HepG2 (cell line): ENCODE measurements around the gene RHBDD3. TPM values are rescaled to one million over a fixed set of nuclear protein-coding genes. Genes with fewer than 3 reads are reported as not detected.
A peak's percentile ranks its signal among the peaks of the same experiment; 100 is the strongest.

ENCODE experiments used
- ATAC-seq: fragments of 200-7000 bp; cut with Tn5 transposase; 3 replicates; pipeline ENCODE4 v1.9.1; 2020; ENCODE audit warnings: mild to moderate bottlenecking, moderate library complexity
- BruUV-seq: library from RNA; stranded (reverse); fragments of 400-500 nt; replicated peaks from 2 replicates; lab custom pipeline; 2021; lab: Mats Ljungman, UMichigan
- CTCF ChIA-PET: fragments of 300-600 bp; formaldehyde crosslinking; extraction: SDS; loops from one replicate; lab custom pipeline; 2021; ENCODE audit warnings: low total read pairs, inconsistent platforms, low intra/inter-chr PET ratio; lab: Yijun Ruan, JAX
- POLR2A ChIA-PET: fragments of 350-600 bp; sonication (Branson Sonifier 250); formaldehyde crosslinking; loops from one replicate; lab custom pipeline; 2020; ENCODE audit warnings: antibody characterized with exemption, inconsistent platforms; lab: Yijun Ruan, JAX
- DNase-seq: peaks from one replicate; pipeline ENCODE4 v3.0.0-alpha.2; 2015; ENCODE audit warnings: low spot score
- FAIRE-seq: peaks from 3 replicates; lab custom pipeline; 2011; peaks lifted over from hg19 to GRCh38; lab: Jason Lieb, UNC
- H2AFZ ChIP-seq: one replicate; pipeline ENCODE4 v1.6.1; 2011; ENCODE audit warnings: low read length, inconsistent platforms
- H3K27ac ChIP-seq: fragments of 300-600 bp; 3 replicates; pipeline ENCODE4 v1.8.0; 2011; ENCODE audit warnings: mixed run types, mild to moderate bottlenecking, mixed read lengths, low read length, inconsistent platforms; ENCODE audit not compliant: insufficient read depth; ENCODE audit errors: extremely low read length
- H3K27me3 ChIP-seq, 2 experiments: fragments of 200-600 bp in 1 of 2; 2 replicates in 1 of 2; 3 replicates in 1 of 2; pipeline versions ENCODE4 v1.6.0 to v1.8.0; 2011; ENCODE audit warnings: low read length in 2 of 2, mild to moderate bottlenecking in 2 of 2, moderate library complexity in 2 of 2, inconsistent platforms in 1 of 2; ENCODE audit not compliant: insufficient read depth in 2 of 2, control insufficient read depth in 1 of 2
- H3K36me3 ChIP-seq, 2 experiments: fragments of 200-600 bp in 1 of 2; replicated peaks in 1 of 2; 2 replicates in 1 of 2; 3 replicates in 1 of 2; pipeline versions ENCODE4 v1.5.1 to v1.8.0; 2011; ENCODE audit warnings: low read length in 2 of 2, inconsistent platforms in 1 of 2; ENCODE audit not compliant: insufficient read depth in 2 of 2, control insufficient read depth in 1 of 2
- H3K4me1 ChIP-seq: 2 replicates; pipeline ENCODE4 v1.5.1; 2012; ENCODE audit warnings: low read length, inconsistent platforms; ENCODE audit not compliant: insufficient read depth
- H3K4me2 ChIP-seq: 2 replicates; pipeline ENCODE4 v1.6.0; 2011; ENCODE audit warnings: low read depth, low read length, inconsistent platforms
- H3K4me3 ChIP-seq, 3 experiments: fragments of 200-600 bp in 1 of 3; sonication (generic), shearing (Covaris generic) in 1 of 3; replicated peaks in 1 of 3; 2 replicates each; pipeline ENCODE4 v1.5.1; 2011 to 2016; ENCODE audit warnings: low read length in 3 of 3, inconsistent platforms in 2 of 3, low read depth in 2 of 3, mild to moderate bottlenecking in 2 of 3, control low read depth in 1 of 3, mixed read lengths in 1 of 3; ENCODE audit not compliant: insufficient read depth in 1 of 3
- H3K79me2 ChIP-seq: one replicate; pipeline ENCODE4 v1.6.1; 2011; ENCODE audit warnings: low read length, inconsistent platforms; ENCODE audit not compliant: insufficient read depth
- H3K9ac ChIP-seq: 2 replicates; pipeline ENCODE4 v1.6.0; 2011; ENCODE audit warnings: mild to moderate bottlenecking, low read depth, low read length, inconsistent platforms; ENCODE audit not compliant: insufficient read depth
- H3K9me3 ChIP-seq: 2 replicates; pipeline ENCODE4 v1.5.1; 2012; ENCODE audit warnings: mild to moderate bottlenecking, low read length
- H4K20me1 ChIP-seq: 2 replicates; pipeline ENCODE4 v1.6.0; 2011; ENCODE audit warnings: inconsistent platforms, mild to moderate bottlenecking, low read length, moderate library complexity; ENCODE audit not compliant: insufficient read depth
- ESRRA ChIP-seq: sonication (generic); formaldehyde crosslinking; IDR thresholded peaks from 2 replicates; pipeline ENCODE4 v1.5.1; 2020; ENCODE audit warnings: mild to moderate bottlenecking, low read depth, missing genetic modification reagents
- HOXA9 ChIP-seq: sonication (generic); formaldehyde crosslinking; IDR thresholded peaks from 2 replicates; pipeline ENCODE4 v1.8.1; 2022; ENCODE audit warnings: missing genetic modification reagents, mild to moderate bottlenecking, moderate library complexity, borderline replicate concordance
- ISL2 ChIP-seq: sonication (generic); formaldehyde crosslinking; IDR thresholded peaks from 2 replicates; pipeline ENCODE4 v1.5.0; 2020; ENCODE audit warnings: missing genetic modification reagents
- MEIS2 ChIP-seq: sonication (generic); formaldehyde crosslinking; IDR thresholded peaks from 2 replicates; pipeline ENCODE4 v1.9.0; 2021; ENCODE audit warnings: mild to moderate bottlenecking, missing genetic modification reagents
- MXD4 ChIP-seq: IDR thresholded peaks from 2 replicates; pipeline ENCODE4 v1.6.1; 2016; ENCODE audit warnings: mild to moderate bottlenecking, missing biosample characterization, missing genetic modification reagents
- NCOA5 ChIP-seq: sonication (generic); formaldehyde crosslinking; IDR thresholded peaks from 2 replicates; pipeline ENCODE4 v1.4.0; 2020; ENCODE audit warnings: missing genetic modification reagents
- PCBP2 ChIP-seq: fragments of 200-400 bp; formaldehyde crosslinking; optimal IDR thresholded peaks from 2 replicates; pipeline ENCODE3; 2018; ENCODE audit warnings: low read length, low read depth; ENCODE audit not compliant: poor library complexity, severe bottlenecking
- TMF1 ChIP-seq: sonication (generic); formaldehyde crosslinking; IDR thresholded peaks from 2 replicates; pipeline ENCODE4 v1.8.1; 2022; ENCODE audit warnings: low read depth, missing genetic modification reagents
- XBP1 ChIP-seq: sonication (generic); formaldehyde crosslinking; IDR thresholded peaks from 2 replicates; pipeline ENCODE4 v1.5.0; 2020; ENCODE audit warnings: missing genetic modification reagents
- ZBTB8A ChIP-seq: sonication (generic); formaldehyde crosslinking; IDR thresholded peaks from 2 replicates; pipeline ENCODE4 v1.4.0; 2020; ENCODE audit warnings: mild to moderate bottlenecking, low read depth, missing genetic modification reagents, borderline replicate concordance
- ZNF180 ChIP-seq: sonication (generic); formaldehyde crosslinking; IDR thresholded peaks from 2 replicates; pipeline ENCODE4 v1.4.0; 2020; ENCODE audit warnings: low read depth, missing genetic modification reagents, borderline replicate concordance
- ZNF468 ChIP-seq: sonication (generic); formaldehyde crosslinking; IDR thresholded peaks from 2 replicates; pipeline ENCODE4 v1.8.0; 2022; ENCODE audit warnings: mild to moderate bottlenecking, moderate library complexity, missing genetic modification reagents
- WGBS: methylation state at CpG from one replicate; pipeline ENCODE4 v1.1.6; 2017; ENCODE audit warnings: low lambda C conversion rate; 5-methylcytosine and 5-hydroxymethylcytosine counted together
- in situ Hi-C: cut with HindIII; loops from 2 replicates; pipeline ENCODE4 v1.10.0; 2017; ENCODE audit warnings: low pct_unique_long_range_greater_than_20kb; ENCODE audit not compliant: extremely low pct_ligation_motif_present
- intact Hi-C: fragments of 100-400 bp; cut with micrococcal nuclease; formaldehyde crosslinking; loops from one replicate; pipeline ENCODE4 v1.10.0; 2022; ENCODE audit not compliant: unreplicated experiment
- polyA plus RNA-seq, 8 experiments: library from polyadenylated mRNA; depleted of rRNA in 3 of 8; stranded (reverse) in 7 of 8; unstranded in 1 of 8; fragments of >200 nt; fragmentation: Illumina TruSeq in 4 of 8; extraction: Trizol in 4 of 8; gene quantifications; 2 replicates each; pipeline versions ENCODE4 v1.2.1 to v1.2.3, GENCODE V29; 2011 to 2016; ENCODE audit warnings: low read depth in 4 of 8, missing spikeins in 1 of 8, mixed read lengths in 1 of 8; ENCODE audit not compliant: insufficient read depth in 1 of 8
- total RNA-seq, 5 experiments: library from RNA; depleted of rRNA; stranded (reverse); fragments of >200 nt; fragmentation: Illumina TruSeq; extraction: Trizol; gene quantifications; 2 replicates each; pipeline ENCODE4 v1.2.3, GENCODE V29; 2016; ENCODE audit warnings: low read depth in 1 of 5
- TF ChIP-seq, protein P1 (sequence below): sonication (generic); formaldehyde crosslinking; IDR thresholded peaks from 2 replicates; pipeline ENCODE4 v1.8.1; 2023; ENCODE audit warnings: mild to moderate bottlenecking, missing genetic modification reagents
- TF ChIP-seq, protein P2 (sequence below): sonication (generic); formaldehyde crosslinking; IDR thresholded peaks from 2 replicates; pipeline ENCODE4 v1.5.1; 2020; ENCODE audit warnings: mild to moderate bottlenecking, missing genetic modification reagents, borderline replicate concordance
- TF ChIP-seq, protein P3 (sequence below): sonication (generic); formaldehyde crosslinking; IDR thresholded peaks from 2 replicates; pipeline ENCODE4 v1.5.0; 2020; ENCODE audit warnings: mild to moderate bottlenecking, missing genetic modification reagents
- TF ChIP-seq, protein P4 (sequence below): sonication (generic); formaldehyde crosslinking; IDR thresholded peaks from 2 replicates; pipeline ENCODE4 v1.8.1; 2023; ENCODE audit warnings: missing genetic modification reagents, mild to moderate bottlenecking, borderline replicate concordance

Gene RHBDD3
- total and polyA plus RNA-seq, 2 of the 13 experiments (the other 11 are each of a cell fraction or from before 2014, with no cell fraction given), result 12.1 to 26.7 TPM

DNA sequence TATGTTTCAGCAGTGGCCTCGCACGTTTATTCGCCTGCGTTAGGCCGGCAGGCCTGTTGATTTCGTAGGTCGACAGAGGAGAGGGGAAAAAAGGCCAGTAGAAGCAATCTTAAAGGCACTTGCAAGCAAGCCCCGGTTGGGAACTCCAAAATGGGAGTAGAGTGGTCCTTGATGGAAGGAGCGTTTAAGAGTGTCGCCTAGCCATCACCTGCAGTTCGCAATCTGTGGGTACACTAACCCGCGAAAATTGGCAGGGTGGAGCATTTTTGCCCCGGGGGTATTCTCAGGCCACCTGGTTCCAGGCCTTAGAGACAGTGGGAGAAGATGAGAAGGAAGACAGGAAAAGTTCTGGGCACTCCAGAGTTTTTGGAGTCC lies 1.4 kb upstream of the RHBDD3 start (continued):
- TF ChIP-seq, protein P1, sequence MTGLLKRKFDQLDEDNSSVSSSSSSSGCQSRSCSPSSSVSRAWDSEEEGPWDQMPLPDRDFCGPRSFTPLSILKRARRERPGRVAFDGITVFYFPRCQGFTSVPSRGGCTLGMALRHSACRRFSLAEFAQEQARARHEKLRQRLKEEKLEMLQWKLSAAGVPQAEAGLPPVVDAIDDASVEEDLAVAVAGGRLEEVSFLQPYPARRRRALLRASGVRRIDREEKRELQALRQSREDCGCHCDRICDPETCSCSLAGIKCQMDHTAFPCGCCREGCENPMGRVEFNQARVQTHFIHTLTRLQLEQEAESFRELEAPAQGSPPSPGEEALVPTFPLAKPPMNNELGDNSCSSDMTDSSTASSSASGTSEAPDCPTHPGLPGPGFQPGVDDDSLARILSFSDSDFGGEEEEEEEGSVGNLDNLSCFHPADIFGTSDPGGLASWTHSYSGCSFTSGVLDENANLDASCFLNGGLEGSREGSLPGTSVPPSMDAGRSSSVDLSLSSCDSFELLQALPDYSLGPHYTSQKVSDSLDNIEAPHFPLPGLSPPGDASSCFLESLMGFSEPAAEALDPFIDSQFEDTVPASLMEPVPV (CRISPR knock-in tag), result 0 out of 2 replicates have a peak, but pooled peaks have one; percentile 10

DNA sequence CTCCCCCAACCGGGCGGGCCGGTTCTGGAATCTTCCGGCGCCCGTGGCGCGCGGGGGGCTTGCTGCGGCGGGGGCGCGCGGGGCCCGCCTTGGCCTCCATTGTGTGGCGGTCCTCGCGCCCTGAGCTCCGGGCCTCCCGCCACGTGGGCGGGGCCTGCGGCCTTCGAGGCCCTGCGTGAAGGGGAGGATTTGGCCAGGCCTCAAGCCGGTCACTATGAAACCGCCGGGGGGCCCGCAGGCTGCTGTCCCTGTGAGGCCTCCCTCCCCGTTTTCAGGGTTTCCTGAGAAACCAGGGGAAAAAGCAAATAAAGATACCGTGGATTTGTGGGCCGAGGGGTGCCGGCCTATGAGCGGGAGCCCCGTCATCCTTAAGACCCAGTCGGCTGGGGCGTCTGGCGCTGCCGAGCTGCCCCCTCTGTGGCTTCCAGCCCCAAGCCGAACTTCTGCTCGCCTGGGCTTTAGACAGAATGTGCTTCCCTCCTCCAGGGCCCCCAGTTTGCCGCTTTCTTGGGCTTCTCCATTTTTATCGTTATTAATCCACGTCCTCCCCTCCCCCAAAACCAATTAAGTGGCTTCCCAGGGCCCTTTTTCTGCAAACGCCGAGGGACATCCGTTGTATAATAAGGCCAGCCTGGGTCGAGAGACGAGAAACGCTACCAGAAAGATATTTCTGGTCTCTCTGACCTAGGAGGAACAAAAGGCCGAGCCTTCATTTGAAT lies 889 bp upstream of the RHBDD3 start:
- CTCF ChIA-PET, result no interaction called here
- peaks cover 56% of the 10 kb centered on the region for H3K4me1 ChIP-seq
- TF ChIP-seq, protein P2, sequence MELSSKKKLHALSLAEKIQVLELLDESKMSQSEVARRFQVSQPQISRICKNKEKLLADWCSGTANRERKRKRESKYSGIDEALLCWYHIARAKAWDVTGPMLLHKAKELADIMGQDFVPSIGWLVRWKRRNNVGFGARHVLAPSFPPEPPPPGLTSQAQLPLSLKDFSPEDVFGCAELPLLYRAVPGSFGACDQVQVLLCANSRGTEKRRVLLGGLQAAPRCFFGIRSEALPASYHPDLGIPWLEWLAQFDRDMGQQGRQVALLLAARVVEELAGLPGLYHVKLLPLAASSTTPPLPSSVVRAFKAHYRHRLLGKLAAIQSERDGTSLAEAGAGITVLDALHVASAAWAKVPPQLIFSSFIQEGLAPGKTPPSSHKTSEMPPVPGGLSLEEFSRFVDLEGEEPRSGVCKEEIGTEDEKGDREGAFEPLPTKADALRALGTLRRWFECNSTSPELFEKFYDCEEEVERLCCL, result no peak
- TF ChIP-seq ZNF468 (CRISPR knock-in tag), result no peak
- no peak for TF ChIP-seq MEIS2 (CRISPR knock-in tag)
- TF ChIP-seq, protein P3, sequence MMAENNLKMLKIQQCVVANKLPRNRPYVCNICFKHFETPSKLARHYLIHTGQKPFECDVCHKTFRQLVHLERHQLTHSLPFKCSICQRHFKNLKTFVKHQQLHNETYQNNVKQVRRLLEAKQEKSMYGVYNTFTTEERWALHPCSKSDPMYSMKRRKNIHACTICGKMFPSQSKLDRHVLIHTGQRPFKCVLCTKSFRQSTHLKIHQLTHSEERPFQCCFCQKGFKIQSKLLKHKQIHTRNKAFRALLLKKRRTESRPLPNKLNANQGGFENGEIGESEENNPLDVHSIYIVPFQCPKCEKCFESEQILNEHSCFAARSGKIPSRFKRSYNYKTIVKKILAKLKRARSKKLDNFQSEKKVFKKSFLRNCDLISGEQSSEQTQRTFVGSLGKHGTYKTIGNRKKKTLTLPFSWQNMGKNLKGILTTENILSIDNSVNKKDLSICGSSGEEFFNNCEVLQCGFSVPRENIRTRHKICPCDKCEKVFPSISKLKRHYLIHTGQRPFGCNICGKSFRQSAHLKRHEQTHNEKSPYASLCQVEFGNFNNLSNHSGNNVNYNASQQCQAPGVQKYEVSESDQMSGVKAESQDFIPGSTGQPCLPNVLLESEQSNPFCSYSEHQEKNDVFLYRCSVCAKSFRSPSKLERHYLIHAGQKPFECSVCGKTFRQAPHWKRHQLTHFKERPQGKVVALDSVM, result peak; percentile 92
- TF ChIP-seq HOXA9 (CRISPR knock-in tag), result 0 out of 2 replicates have a peak, but pooled peaks have one; percentile 76
- no peak for TF ChIP-seq PCBP2
- TF ChIP-seq ISL2 (CRISPR knock-in tag), result 0 out of 2 replicates have a peak, but pooled peaks have one; percentile 38
- TF ChIP-seq, protein P4, sequence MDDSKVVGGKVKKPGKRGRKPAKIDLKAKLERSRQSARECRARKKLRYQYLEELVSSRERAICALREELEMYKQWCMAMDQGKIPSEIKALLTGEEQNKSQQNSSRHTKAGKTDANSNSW (CRISPR knock-in tag), result 0 out of 2 replicates have a peak, but pooled peaks have one; percentile 83
- TF ChIP-seq ESRRA, result no peak
- TF ChIP-seq TMF1 (CRISPR knock-in tag), result 0 out of 2 replicates have a peak, but pooled peaks have one; percentile 19
- TF ChIP-seq XBP1 (CRISPR knock-in tag), result no peak; the same call in none of the 2 replicates
- no peak for TF ChIP-seq ZBTB8A (CRISPR knock-in tag)
- no peak for TF ChIP-seq ZNF180 (CRISPR knock-in tag)
- no peak for TF ChIP-seq NCOA5 (CRISPR knock-in tag)
- no peak for TF ChIP-seq MXD4 (CRISPR knock-in tag)

More for the DNA sequence above, 889 bp upstream of the RHBDD3 start:
- in situ Hi-C loops (no loop called here), intact Hi-C loops (no loop called here)
- Histone ChIP-seq H3K27ac (peak overlapping the region; percentile 98), H3K79me2 (peaks cover 77% of the 10 kb centered on the region), H3K9me3 (no peaks in the 10 kb centered on the region), H3K36me3 (peaks cover 7 to 40% of the 10 kb centered on the region in 2 experiments), H4K20me1 (peaks cover 43% of the 10 kb centered on the region), H3K9ac (peak overlapping the region; percentile 100), H3K4me2 (peak overlapping the region; percentile 90), H3K4me3 (peak overlapping the region; percentile 75 to 96 (median 93)), H2AFZ (no peak overlapping the region), H3K27me3 (no peaks in the 10 kb centered on the region; a peak in 1 of 5 replicates)
- no TSS peak for BruUV-seq
- ATAC-seq, result peak; percentile 23
- POLR2A ChIA-PET, result interaction anchor here (0.5 to 1.2 kb wide), 2 partner anchors 8 to 14 kb away, joined by 3 to 4 read pairs; no protein-coding TSS in a partner anchor
- no peak for FAIRE-seq
- under 1% methylated on average over 11 of the region's 51 CpGs for WGBS
- peak; percentile 41 for DNase-seq
